ENCODE data around the gene GCH1.
"Not testable (repeated sequence)": the region's sequence is repeated elsewhere in the genome, so short reads cannot be mapped to it uniquely, and the experiment has no call there.

Gene GCH1

GRCh38 chr14:54817506-54817905 is 85.1 kb downstream of the GCH1 start:
- no peak for DNase-seq

GRCh38 chr14:54816450-54816849 is 86.2 kb downstream of the GCH1 start:
- no peak for DNase-seq

GRCh38 chr14:54815515-54815914 is 87.1 kb downstream of the GCH1 start:
- no peak for DNase-seq

GRCh38 chr14:54815016-54815415 is 87.6 kb downstream of the GCH1 start:
- DNase-seq = no peak

- peak; percentile 19 for DNase-seq
Observed at GRCh38 chr14:54814076-54814475, 88.5 kb downstream of the GCH1 start.

DNA sequence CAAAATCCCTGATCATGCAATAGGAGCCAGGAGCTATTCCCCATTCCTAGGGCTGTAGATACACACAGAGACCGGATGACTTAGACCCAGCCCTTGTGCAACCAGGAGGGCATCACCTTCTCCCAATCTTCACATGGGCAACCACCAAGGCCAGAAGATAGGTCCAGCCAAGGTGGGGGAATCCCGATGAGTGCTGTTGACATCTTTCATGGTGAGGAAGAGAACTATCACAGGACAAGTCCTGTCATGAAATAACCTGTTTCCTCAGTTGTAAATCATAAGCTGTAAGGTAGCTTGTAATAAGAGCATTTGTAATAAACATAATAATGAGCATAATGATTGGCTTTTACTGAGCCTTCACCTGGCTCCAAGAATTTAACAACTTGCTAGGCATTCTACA is 89.5 kb downstream of the GCH1 start:
- DNase-seq = no peak

- DNase-seq = no peak
Observed at GRCh38 chr14:54812617-54813016, 90.0 kb downstream of the GCH1 start.

DNA sequence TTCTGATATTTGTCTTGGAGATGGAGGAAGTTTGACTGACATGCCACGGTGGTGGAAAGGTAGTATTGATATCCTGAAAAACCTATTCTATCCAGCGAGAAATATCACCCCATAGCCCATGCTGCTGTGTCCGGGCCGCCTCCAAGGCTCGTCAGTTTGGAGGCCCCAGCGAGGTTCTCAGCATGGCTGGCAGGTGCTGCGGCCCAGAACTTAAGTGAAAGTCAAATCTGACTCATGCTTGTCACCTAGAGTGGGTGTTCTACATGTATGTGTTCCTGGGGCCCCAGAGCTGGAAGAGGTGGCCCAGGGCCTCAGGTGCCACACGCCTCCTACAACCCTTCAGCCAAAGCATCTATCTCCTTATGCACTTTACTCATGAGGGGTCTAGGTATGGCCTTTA is 92.9 kb downstream of the GCH1 start:
- no peak for DNase-seq

DNA sequence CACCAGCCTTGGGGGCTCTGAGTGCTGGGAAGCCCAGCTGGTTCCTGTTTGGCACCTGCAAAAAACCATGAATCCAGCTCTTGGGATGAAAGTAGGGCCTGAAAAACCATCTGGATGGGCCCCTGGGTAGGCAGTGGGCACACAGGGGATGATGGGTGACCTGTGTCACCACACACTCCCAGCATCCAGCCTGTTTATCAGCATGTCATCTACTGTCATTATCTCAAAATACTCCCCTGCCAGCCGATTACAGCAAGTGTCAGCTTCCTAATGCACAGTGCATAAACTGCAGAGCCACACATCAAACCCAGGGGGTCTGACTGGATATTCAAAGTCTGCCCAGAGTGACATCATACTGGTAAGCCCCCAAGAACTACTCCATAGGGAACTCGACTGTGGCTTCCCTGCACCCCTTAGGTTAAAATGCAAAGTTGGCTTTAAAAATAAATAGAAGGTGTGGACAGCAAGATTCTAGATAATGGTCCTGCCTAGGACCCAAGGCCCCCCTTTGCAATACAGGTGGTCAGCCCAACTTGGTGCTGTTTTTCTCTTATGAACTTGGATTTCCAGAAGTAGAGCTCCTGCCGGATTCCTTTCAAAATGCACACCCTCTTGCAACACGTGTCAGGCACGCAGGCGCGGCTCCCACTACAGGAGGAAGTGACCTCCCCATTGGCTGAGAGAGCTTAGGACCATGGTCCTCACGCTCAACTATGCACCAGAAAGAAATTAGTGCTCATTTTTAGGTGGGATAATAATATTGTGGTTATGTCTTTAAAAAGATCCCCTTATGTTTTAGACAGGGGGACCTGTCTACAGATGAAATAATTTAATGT is 94.1 kb downstream of the GCH1 start:
- no peak for DNase-seq

- no peak for DNase-seq
Observed at GRCh38 chr14:54807881-54808280, 94.7 kb downstream of the GCH1 start.

GRCh38 chr14:54807428-54807827 is 95.2 kb downstream of the GCH1 start:
- no peak for DNase-seq

DNA sequence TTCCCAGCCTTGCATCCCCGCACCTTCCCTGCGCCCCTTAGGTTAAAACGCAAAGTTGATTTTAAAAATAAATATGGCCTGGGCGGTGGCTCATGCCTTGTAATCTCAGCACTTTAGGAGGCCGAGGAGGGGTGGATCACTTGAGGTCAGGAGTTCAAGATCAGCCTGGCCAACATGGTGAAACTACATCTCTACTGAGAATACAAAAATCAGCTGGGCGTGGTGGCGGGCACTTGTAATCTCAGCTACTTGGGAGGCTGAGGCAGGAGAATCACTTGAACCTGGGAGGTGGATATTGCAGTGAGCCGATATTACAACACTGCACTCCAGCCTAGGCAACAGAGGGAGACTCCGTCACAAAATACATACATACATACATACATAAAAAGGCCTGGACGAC is 96.0 kb downstream of the GCH1 start:
- no peak for DNase-seq

DNA sequence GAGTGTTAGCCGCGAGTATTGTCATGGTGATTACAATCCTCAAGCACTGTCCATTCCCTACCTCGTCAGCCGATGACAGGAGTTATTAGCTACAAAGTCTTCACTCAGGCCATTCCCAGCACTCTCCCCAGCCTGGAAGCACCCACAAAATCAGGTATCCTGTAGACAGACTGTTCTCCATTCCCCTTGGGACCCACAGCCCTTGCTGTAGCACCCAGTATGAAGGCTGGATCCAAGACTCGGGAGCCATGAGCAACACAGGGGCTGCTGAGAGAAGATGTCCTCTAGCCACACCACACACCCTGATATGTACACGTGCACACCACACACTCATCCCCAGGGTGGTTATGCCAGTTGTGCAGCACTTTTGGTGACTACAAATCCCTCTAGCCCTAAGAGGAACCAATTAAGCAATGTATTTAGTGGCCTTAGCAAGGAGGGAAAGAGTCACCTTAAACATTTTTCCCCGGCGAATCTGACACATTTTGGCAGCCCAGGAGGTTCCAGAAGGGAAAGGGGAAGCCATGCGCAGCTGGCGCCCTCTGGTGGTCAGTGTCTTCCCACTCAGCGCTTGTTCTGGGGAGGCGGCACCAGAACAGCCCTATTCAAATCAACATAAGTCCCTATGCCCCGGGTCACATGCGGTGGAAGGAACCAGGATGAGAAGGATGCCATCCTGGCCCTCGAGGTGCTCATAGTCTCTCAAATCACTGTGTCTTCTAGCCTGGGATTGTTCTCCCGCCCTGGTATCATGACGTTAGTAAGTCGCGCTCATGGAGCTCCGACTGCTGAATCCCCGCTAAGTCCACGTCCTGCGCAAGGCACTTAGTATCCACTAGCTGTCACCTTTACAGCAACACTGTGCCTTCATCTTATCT is 96.9 kb downstream of the GCH1 start:
- peak; percentile 67 for DNase-seq

GRCh38 chr14:54805070-54805444 is 97.6 kb downstream of the GCH1 start:
- no peak for DNase-seq

GRCh38 chr14:54804538-54805041 is 98.0 kb downstream of the GCH1 start:
- DNase-seq = no peak

- no peak for DNase-seq
Observed at GRCh38 chr14:54803926-54804537, 98.6 kb downstream of the GCH1 start.

- DNase-seq = no peak
Observed at GRCh38 chr14:54803396-54803795, 99.2 kb downstream of the GCH1 start.

DNA sequence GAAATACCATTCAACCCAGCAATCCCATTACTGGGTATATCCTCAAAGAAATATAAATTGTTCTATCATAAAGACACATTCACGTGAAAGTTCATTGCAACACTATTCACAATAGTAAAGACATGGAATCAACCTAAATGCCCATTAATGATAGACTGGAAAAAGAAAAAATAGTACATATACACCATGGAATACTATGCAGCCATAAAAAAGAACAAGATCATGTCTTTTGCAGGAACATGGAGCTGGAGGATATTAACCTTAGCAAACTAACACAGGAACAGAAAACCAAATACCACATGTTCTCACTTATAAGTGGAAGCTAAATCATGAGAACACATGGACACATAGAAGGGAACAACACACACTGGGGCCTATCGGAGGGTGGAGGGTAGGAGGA is 101.1 kb downstream of the GCH1 start:
- DNase-seq = not testable (repeated sequence)

- DNase-seq = no peak
Observed at GRCh38 chr14:54798465-54799124, 104.0 kb downstream of the GCH1 start.

GRCh38 chr14:54797986-54798385 is 104.6 kb downstream of the GCH1 start:
- DNase-seq = no peak

- DNase-seq = no peak
Observed at GRCh38 chr14:54797556-54797955, 105.1 kb downstream of the GCH1 start.

DNA sequence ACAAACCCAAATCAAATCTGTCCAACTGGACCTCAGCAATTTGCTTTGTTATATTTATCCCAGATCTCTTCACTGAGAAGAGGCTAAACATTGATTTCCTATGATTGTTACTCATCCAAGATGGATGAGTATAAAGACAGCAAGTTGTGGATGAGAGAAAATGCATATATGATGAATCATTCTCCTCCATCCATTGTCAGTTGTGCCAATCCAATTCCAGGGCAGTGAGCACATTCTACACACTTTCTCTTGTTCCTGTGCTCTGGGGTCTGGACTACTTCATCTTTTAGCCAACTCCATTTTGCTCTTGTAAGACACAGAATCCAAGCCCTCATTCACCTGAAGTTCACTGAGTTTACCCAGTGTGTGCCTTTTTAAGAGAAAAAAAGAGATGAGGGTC is 105.7 kb downstream of the GCH1 start:
- no peak for DNase-seq

GRCh38 chr14:54794796-54795195 is 107.8 kb downstream of the GCH1 start:
- no peak for DNase-seq
